ENCODE measurements around the gene ZCRB1. TPM values are rescaled to one million over a fixed set of nuclear protein-coding genes. Genes with fewer than 3 reads are reported as not detected.

Gene ZCRB1
- total RNA-seq, 2 experiments from 2014 or later, result 30.3 to 31.4 TPM

DNA sequence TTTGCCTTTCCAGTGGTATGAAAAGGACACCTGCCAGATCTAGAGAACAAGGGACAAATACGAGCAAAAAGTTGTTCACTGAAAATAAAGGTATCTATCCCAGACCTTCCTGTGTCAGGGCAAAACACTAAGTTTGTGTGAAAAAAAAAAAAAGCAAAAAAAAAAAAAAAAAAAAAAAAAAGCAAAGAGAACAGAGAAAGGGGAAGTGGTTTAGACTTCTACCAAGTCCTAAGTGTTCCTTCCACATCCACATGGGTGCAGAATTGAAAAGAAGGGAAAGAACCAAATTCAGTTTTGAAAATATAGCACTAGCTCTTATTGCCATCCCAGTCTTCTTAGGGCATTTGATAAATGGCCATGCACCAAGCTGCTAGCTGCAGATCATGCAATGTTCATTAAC is 41.7 kb downstream of the ZCRB1 start:
- DNase-seq (no peak), ATAC-seq (ENCODE audit: poor library complexity) (no peak)
- ChIA-PET CTCF (no interaction called here), POLR2A (no interaction called here)
- Histone ChIP-seq H3K9me3 (ENCODE audit: control insufficient read depth in 1 of 2, insufficient read depth in 1 of 2, low read length in 2 of 2) (no peaks in the 10 kb centered on the region), H3K4me3 (ENCODE audit: low read length) (no peak overlapping the region), H3K27ac (ENCODE audit: low read depth in 1 of 2, low read length in 2 of 2) (no peak overlapping the region), H3K27me3 (ENCODE audit: control insufficient read depth in 1 of 2, insufficient read depth in 2 of 2, low read length in 2 of 2) (peaks cover 0 to 6% of the 10 kb centered on the region in 2 experiments), H3K4me1 (ENCODE audit: insufficient read depth, low read length) (no peaks in the 10 kb centered on the region), H3K36me3 (ENCODE audit: insufficient read depth, low read length) (no peaks in the 10 kb centered on the region)
- no peaks in the 10 kb centered on the region for H3K9me3 Mint-ChIP-seq
- H3K27me3 Mint-ChIP-seq, result peaks cover 6% of the 10 kb centered on the region
- TF ChIP-seq CTCF (IDR thresholded peaks at IDR 0.05), result no peak
- H3K36me3 Mint-ChIP-seq (ENCODE audit: low read depth), result no peaks in the 10 kb centered on the region
- H3K4me3 Mint-ChIP-seq, result no peak overlapping the region
- no peak overlapping the region for H3K27ac Mint-ChIP-seq
- H3K4me1 Mint-ChIP-seq (ENCODE audit: low read depth), result peaks cover 8% of the 10 kb centered on the region
- intact Hi-C loops (cut with DNase I, micrococcal nuclease), result no loop called here

DNA sequence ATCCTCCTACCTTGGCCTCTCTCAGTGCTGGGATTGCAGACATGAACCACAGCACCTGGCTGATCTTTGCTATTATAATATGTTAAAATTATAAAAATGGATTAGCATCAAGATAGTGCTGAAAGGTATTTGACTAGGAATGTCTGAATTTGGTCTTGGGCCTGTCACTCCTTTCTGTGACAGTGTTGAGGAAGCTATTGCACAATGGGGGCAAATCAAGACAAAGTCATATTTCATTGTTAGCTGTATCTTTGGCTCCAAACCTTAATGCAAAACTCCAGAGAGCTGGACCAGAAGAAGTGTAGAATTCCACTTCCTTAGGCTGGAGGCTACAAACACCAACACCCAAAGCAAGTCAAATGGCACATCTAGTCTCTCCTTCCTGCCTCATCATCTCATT is 42.2 kb downstream of the ZCRB1 start:
- Histone ChIP-seq H3K27me3 (ENCODE audit: control insufficient read depth in 1 of 2, insufficient read depth in 2 of 2, low read length in 2 of 2) (peaks cover 0 to 6% of the 10 kb centered on the region in 2 experiments), H3K36me3 (ENCODE audit: insufficient read depth, low read length) (no peaks in the 10 kb centered on the region), H3K9me3 (ENCODE audit: control insufficient read depth in 1 of 2, insufficient read depth in 1 of 2, low read length in 2 of 2) (no peaks in the 10 kb centered on the region), H3K4me3 (ENCODE audit: low read length) (no peak overlapping the region), H3K27ac (ENCODE audit: low read depth in 1 of 2, low read length in 2 of 2) (no peak overlapping the region), H3K4me1 (ENCODE audit: insufficient read depth, low read length) (no peaks in the 10 kb centered on the region)
- H3K36me3 Mint-ChIP-seq (ENCODE audit: low read depth), result no peaks in the 10 kb centered on the region
- H3K27ac Mint-ChIP-seq, result no peak overlapping the region
- ChIA-PET POLR2A (no interaction called here), CTCF (no interaction called here)
- H3K27me3 Mint-ChIP-seq, result peaks cover 6% of the 10 kb centered on the region
- ATAC-seq (ENCODE audit: poor library complexity) (no peak), DNase-seq (no peak)
- H3K4me3 Mint-ChIP-seq, result no peak overlapping the region
- no peak for TF ChIP-seq CTCF (IDR thresholded peaks at IDR 0.05)
- H3K9me3 Mint-ChIP-seq, result no peaks in the 10 kb centered on the region
- intact Hi-C loops (cut with DNase I, micrococcal nuclease), result no loop called here
- peaks cover 8% of the 10 kb centered on the region for H3K4me1 Mint-ChIP-seq (ENCODE audit: low read depth)

GRCh38 chr12:42282294-42282693 is 43.6 kb downstream of the ZCRB1 start:
- intact Hi-C loops (cut with DNase I, micrococcal nuclease), result no loop called here
- TF ChIP-seq CTCF (IDR thresholded peaks at IDR 0.05), result no peak
- CTCF ChIA-PET, result no interaction called here
- Mint-ChIP-seq H3K27me3 (no peaks in the 10 kb centered on the region), H3K9me3 (no peaks in the 10 kb centered on the region), H3K36me3 (ENCODE audit: low read depth) (no peaks in the 10 kb centered on the region), H3K27ac (no peak overlapping the region), H3K4me3 (no peak overlapping the region), H3K4me1 (ENCODE audit: low read depth) (peaks cover 8% of the 10 kb centered on the region)
- H3K9me3 ChIP-seq (ENCODE audit: control insufficient read depth in 1 of 2, insufficient read depth in 1 of 2, low read length in 2 of 2), result no peaks in the 10 kb centered on the region
- H3K27ac ChIP-seq (ENCODE audit: low read depth in 1 of 2, low read length in 2 of 2), result no peak overlapping the region
- ATAC-seq (ENCODE audit: poor library complexity) (no peak), DNase-seq (no peak)
- no peaks in the 10 kb centered on the region for H3K36me3 ChIP-seq (ENCODE audit: insufficient read depth, low read length)
- no peaks in the 10 kb centered on the region for H3K4me1 ChIP-seq (ENCODE audit: insufficient read depth, low read length)
- peaks cover 0 to 3% of the 10 kb centered on the region in 2 experiments for H3K27me3 ChIP-seq (ENCODE audit: control insufficient read depth in 1 of 2, insufficient read depth in 2 of 2, low read length in 2 of 2)
- no peak overlapping the region for H3K4me3 ChIP-seq (ENCODE audit: low read length)
- POLR2A ChIA-PET, result no interaction called here

All from CD4-positive, alpha-beta T cell (primary cell).